Sigmoid colon (tissue), 4 donors: ENCODE results near the gene FHAD1.

Source experiments
- CTCF ChIP-seq, 4 experiments: fragments of 450-650 bp in 3 of 4; fragments of 200-600 bp in 1 of 4; IDR thresholded peaks; one replicate each; pipeline ENCODE4 v1.5.1; 2016 to 2019; ENCODE audit warnings: antibody characterized with exemption in 4 of 4, mild to moderate bottlenecking in 3 of 4, moderate library complexity in 2 of 4
- POLR2A ChIP-seq, 2 donors: fragments of 450-650 bp; IDR thresholded peaks; one replicate each; pipeline ENCODE4 v1.6.1; 2016; ENCODE audit warnings: antibody characterized with exemption in 2 of 2, mild to moderate bottlenecking in 2 of 2, moderate library complexity in 2 of 2
- POLR2AphosphoS5 ChIP-seq, 4 donors: sonication (generic); formaldehyde crosslinking; IDR thresholded peaks; one replicate each; pipeline ENCODE4 v1.6.1; 2017; ENCODE audit warnings: antibody characterized with exemption in 4 of 4

GRCh38 chr1:15296585-15297321, 49.7 kb downstream of the FHAD1 start:
- TF ChIP-seq CTCF (IDR thresholded peaks at IDR 0.05): no peak
- no peak for TF ChIP-seq POLR2A (IDR thresholded peaks at IDR 0.05)
- no peak for TF ChIP-seq POLR2AphosphoS5 (IDR thresholded peaks at IDR 0.05)
